ENCODE measurements around the gene PCDH9.
"Not testable (repeated sequence)": the region's sequence is repeated elsewhere in the genome, so short reads cannot be mapped to it uniquely, and the experiment has no call there.

Gene PCDH9

GRCh38 chr13:66926200-66926850 lies 303.8 kb downstream of the PCDH9 start:
- DNase-seq (ENCODE audit: low read depth in 2 of 3, low spot score in 1 of 3): no peak

- DNase-seq (ENCODE audit: low read depth in 2 of 3, low spot score in 1 of 3): no peak
Observed at GRCh38 chr13:66922444-66922843, 307.7 kb downstream of the PCDH9 start.

DNA sequence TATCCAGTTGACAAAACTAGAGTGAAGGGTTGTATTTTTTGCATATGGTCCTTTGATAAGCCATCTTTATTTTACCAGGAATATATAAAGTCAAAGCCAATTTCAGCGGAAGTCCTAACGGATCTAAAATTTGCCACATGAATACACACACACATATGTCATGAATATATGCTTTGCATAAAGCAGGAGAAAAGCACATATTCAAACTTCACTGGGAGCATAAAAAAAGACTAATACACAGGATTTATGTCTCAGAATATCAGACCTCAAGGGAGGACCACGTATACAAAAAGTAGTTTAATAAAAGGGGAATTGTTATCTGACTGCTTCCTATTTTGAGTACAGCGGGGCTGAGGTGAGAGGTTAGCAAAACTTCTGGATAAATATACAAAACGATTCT lies 308.7 kb downstream of the PCDH9 start:
- no peak for DNase-seq (ENCODE audit: low read depth in 2 of 3, low spot score in 1 of 3)

DNA sequence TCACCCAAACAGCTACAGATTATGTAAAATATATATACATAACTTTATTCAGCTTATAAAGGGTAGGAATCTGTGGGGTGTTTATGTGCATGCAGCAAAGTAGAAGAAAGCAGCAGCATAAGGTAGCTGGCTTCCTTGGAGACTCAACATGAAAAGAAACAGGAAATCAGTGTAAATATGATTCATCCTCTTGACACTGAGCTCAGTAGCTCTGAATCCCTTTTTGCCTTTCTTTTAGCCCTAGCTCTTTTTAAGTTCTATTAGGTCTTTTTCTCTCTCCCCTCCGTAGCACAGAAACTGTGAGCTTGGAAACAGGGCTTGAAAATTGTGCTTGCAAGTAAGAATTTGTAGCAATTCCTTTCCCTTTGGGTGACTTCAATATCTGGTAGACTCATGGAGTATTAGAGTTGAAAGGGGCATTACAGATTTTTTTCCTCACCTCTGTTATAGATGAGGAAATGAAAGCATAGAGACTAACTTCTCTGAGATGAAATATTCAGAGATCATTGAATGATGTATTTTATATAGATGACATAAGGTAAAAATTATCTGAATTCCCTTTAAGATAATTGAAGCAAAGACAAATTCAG lies 314.4 kb downstream of the PCDH9 start:
- DNase-seq (ENCODE audit: low read depth in 2 of 3, low spot score in 1 of 3): no peak

GRCh38 chr13:66914155-66914554 lies 316.0 kb downstream of the PCDH9 start:
- no peak for DNase-seq (ENCODE audit: low read depth in 2 of 3, low spot score in 1 of 3)

GRCh38 chr13:66911411-66911939 lies 318.7 kb downstream of the PCDH9 start:
- no peak for DNase-seq (ENCODE audit: low read depth in 2 of 3, low spot score in 1 of 3)

DNA sequence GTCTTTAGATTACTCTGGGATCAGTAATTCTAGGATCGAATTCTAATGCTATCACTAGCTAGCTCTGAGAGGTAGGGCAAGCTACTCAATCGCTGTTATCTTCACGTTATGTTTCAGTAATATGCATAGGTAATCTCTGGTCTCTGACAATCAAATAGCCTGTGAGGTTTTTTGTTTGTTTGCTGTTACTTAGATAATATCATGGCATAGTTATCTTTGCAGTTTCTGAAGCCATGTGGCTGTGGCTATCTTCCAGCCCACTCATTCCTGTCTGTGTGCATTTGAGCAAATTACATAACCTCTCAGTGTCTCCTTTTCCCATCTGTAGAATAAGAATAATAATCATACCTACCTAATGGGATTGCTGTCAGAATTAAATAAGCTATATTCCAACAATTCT lies 330.2 kb downstream of the PCDH9 start:
- no peak for DNase-seq (ENCODE audit: low read depth in 2 of 3, low spot score in 1 of 3)

- DNase-seq (ENCODE audit: low read depth in 2 of 3, low spot score in 1 of 3): no peak
Observed at GRCh38 chr13:66896933-66897332, 333.2 kb downstream of the PCDH9 start.

GRCh38 chr13:66895780-66896179 lies 334.4 kb downstream of the PCDH9 start:
- no peak for DNase-seq (ENCODE audit: low read depth in 2 of 3, low spot score in 1 of 3)

GRCh38 chr13:66895320-66895719 lies 334.8 kb downstream of the PCDH9 start:
- no peak for DNase-seq (ENCODE audit: low read depth in 2 of 3, low spot score in 1 of 3)

- DNase-seq (ENCODE audit: low read depth in 2 of 3, low spot score in 1 of 3): no peak
Observed at GRCh38 chr13:66888698-66889097, 341.4 kb downstream of the PCDH9 start.

- DNase-seq (ENCODE audit: low read depth in 2 of 3, low spot score in 1 of 3): no peak
Observed at GRCh38 chr13:66887088-66887487, 343.0 kb downstream of the PCDH9 start.

DNA sequence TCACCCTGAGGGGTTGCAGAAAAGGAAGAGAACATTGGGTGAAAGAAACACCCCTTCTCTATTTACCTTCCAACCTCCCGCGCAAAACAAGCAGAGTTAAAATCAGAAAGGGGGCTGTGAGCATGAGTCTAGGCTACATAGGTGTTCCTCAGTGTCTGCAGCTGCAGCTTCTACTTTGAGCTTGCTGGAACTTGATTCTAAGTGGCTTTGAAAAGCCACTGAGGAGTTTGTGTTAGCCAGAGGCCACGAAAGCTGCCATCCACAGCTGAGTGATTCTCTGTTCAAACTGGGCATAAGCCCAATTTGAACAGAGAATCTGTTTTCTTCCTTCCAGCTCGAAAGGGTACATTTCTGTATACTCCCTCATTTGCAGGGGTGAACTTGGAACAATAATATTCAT lies 343.9 kb downstream of the PCDH9 start:
- DNase-seq (ENCODE audit: low read depth in 2 of 3, low spot score in 1 of 3): no peak

GRCh38 chr13:66881170-66881569 lies 349.0 kb downstream of the PCDH9 start:
- DNase-seq (ENCODE audit: low read depth in 2 of 3, low spot score in 1 of 3): not testable (repeated sequence)

- DNase-seq (ENCODE audit: low read depth in 2 of 3, low spot score in 1 of 3): no peak
Observed at GRCh38 chr13:66879988-66880387, 350.1 kb downstream of the PCDH9 start.

DNA sequence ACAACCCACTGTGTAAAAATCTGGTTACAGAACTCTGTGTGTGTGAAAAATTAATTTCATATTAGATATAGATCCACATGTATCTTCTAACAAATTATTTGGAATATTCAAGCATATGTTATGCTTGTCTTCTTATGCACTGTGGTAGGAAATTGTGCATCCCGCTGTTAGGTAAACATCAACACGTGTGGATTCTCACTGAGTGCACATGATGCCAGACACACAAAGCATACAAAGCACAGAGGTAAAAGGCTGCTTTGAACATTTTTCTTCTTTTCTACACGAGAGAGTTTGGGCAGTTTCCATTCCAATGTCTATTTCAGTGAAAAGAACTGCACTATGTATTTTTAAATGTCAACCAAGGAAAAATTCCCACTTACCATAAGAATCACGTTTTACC lies 354.9 kb downstream of the PCDH9 start:
- no peak for DNase-seq (ENCODE audit: low read depth in 2 of 3, low spot score in 1 of 3)

GRCh38 chr13:66864627-66865026 lies 365.5 kb downstream of the PCDH9 start:
- DNase-seq (ENCODE audit: low read depth in 2 of 3, low spot score in 1 of 3): no peak

DNA sequence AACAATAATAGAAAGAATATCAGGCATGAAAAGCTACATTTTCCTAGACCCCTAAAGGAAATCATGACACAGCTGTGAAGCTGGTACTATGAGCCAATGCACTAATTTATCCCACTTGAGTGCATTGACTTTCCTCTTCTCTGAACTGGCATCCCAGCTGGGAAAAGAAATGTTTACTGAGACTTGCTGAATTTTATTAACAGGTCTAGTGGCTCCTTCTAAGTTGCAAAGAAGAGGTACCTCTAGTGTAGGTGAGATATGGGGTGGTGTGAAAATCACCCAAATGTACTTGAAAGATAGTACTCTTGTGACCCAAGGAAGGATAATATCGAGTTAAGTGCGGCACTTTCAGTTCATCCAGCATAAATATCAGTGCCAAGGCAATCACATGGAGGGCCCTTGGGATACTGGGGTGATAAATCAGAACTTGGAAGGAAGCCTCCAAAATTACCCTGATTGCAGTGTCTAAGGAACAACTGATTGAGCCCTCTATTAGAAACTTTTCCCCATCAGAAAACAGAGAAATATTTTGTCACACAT lies 369.2 kb downstream of the PCDH9 start:
- no peak for DNase-seq (ENCODE audit: low read depth in 2 of 3, low spot score in 1 of 3)

DNA sequence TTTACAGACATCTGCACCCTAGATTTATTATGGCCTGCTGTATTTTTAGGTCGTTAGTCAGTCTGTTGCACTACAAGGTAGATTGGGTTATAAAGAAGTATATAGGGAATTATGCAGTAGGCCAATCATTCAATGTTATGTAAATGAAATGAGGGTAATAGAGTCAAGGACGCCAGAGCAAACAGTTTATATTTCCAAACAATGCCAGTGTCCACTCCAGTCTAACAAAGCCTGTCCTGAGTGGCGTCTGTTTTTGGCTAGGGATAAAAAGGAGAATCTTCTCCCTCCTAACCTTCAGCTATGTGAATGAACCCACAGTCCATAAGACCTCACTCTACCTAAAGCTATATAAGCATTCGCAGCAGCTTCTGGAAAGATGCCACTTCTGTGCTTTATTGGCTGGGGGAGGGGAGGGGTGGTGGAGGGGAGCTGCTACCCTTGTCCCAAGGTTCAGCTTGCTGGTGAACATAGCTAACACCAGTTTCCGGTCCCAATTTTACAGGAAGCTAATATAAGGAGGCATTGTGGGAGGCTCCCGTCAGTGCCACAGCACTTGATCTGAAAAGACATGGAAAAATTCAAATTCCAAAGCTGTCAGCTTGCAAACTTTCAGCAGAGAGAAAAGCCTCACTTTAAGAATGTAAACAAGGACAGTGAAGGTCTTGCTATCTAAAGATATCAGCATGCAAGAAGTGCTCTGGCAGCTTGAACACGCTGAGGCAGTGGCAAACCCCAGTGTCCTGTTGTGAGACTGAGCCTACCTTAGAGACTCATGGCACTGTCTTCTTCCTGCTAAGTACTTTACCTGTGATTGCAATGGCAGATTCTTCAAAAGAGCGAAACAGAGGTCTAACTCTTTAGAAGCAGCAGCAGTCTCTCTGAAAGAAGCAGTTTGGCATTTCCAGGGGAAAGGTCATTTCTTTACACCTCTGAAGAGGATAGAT lies 369.9 kb downstream of the PCDH9 start:
- no peak for DNase-seq (ENCODE audit: low read depth in 2 of 3, low spot score in 1 of 3)

GRCh38 chr13:66859078-66859477 lies 371.1 kb downstream of the PCDH9 start:
- no peak for DNase-seq (ENCODE audit: low read depth in 2 of 3, low spot score in 1 of 3)

DNA sequence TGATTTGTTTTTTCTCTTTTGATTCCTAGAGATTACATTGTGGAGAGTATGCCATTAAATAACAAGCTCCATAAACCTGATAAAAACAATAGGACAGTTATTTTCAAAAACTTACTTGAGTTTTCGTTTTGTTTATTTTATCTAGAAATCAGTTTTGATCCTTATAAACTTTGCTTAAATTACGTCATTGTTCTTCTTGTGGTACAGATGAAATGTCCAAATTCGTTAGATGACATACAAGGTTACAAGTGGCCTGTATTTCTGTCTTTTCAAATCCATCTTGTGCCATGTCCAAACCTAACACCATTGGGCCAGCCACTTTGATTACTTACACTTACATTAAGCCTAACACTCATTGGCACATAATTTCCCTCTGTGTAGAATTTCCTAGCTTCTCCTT lies 372.0 kb downstream of the PCDH9 start:
- DNase-seq (ENCODE audit: low read depth in 2 of 3, low spot score in 1 of 3): no peak

DNA sequence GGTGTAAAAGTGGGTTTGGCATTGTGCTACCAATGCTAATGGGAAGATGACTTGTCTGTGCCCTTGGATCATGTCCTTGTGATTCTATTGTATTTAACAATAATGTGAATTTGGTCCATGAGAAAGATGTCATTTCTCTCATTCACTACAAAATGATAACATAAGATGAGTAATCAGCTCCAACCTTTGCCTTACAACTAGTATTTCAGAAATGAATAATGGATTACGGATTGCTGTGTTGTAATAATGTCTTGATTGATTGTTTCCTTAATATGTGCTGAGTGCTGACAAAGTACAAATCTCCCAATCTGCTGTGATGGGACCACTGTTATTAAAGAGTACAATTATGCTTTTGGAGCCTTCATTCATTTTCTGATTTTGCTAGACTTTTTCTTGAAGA lies 375.0 kb downstream of the PCDH9 start:
- DNase-seq (ENCODE audit: low read depth in 2 of 3, low spot score in 1 of 3): no peak

All from stimulated activated CD4-positive, alpha-beta T cell treated with anti-CD3 and anti-CD28 coated beads, Interleukin-12 subunit alpha, Interleukin-12 subunit beta, amount 100 ng/mL, for 48 hours (primary cell).